Measurements from ENCODE around the gene ERICH6. TPM values are rescaled to one million over a fixed set of nuclear protein-coding genes. Genes with fewer than 3 reads are reported as not detected.

The ERICH6 gene
- total RNA-seq, 1 donor from 2014 or later, result not detected

- no peak for TF ChIP-seq CTCF (IDR thresholded peaks at IDR 0.05)
- Mint-ChIP-seq H3K27me3 (ENCODE audit: low read depth) (no peaks in the 10 kb centered on the region), H3K4me1 (ENCODE audit: low read depth) (peaks cover 74% of the 10 kb centered on the region), H3K27ac (ENCODE audit: unreplicated experiment) (peak overlapping the region; percentile 55), H3K36me3 (ENCODE audit: low read depth) (peaks cover 10% of the 10 kb centered on the region), H3K4me3 (ENCODE audit: unreplicated experiment) (no peak overlapping the region), H3K9me3 (ENCODE audit: low read depth) (no peaks in the 10 kb centered on the region)
- DNase-seq (ENCODE audit: low spot score), result no peak
Measured at GRCh38 chr3:150742679-150743078, 39.0 kb upstream of the ERICH6 start.

- H3K27ac Mint-ChIP-seq (ENCODE audit: unreplicated experiment), result peak overlapping the region; percentile 55
- no peak for DNase-seq (ENCODE audit: low spot score)
- no peak for TF ChIP-seq CTCF (IDR thresholded peaks at IDR 0.05)
- peaks cover 68% of the 10 kb centered on the region for H3K4me1 Mint-ChIP-seq (ENCODE audit: low read depth)
- no peaks in the 10 kb centered on the region for H3K27me3 Mint-ChIP-seq (ENCODE audit: low read depth)
- H3K9me3 Mint-ChIP-seq (ENCODE audit: low read depth), result no peaks in the 10 kb centered on the region
- peaks cover 12% of the 10 kb centered on the region for H3K36me3 Mint-ChIP-seq (ENCODE audit: low read depth)
- H3K4me3 Mint-ChIP-seq (ENCODE audit: unreplicated experiment), result no peak overlapping the region
Measured at GRCh38 chr3:150742141-150742523, 38.4 kb upstream of the ERICH6 start.

GRCh38 chr3:150741497-150742140 lies 37.9 kb upstream of the ERICH6 start:
- no peaks in the 10 kb centered on the region for H3K27me3 Mint-ChIP-seq (ENCODE audit: low read depth)
- H3K27ac Mint-ChIP-seq (ENCODE audit: unreplicated experiment), result no peak overlapping the region
- peaks cover 63% of the 10 kb centered on the region for H3K4me1 Mint-ChIP-seq (ENCODE audit: low read depth)
- H3K4me3 Mint-ChIP-seq (ENCODE audit: unreplicated experiment), result no peak overlapping the region
- TF ChIP-seq CTCF (IDR thresholded peaks at IDR 0.05), result no peak
- peaks cover 12% of the 10 kb centered on the region for H3K36me3 Mint-ChIP-seq (ENCODE audit: low read depth)
- no peak for DNase-seq (ENCODE audit: low spot score)
- no peaks in the 10 kb centered on the region for H3K9me3 Mint-ChIP-seq (ENCODE audit: low read depth)

- Mint-ChIP-seq H3K4me1 (ENCODE audit: low read depth) (peaks cover 56% of the 10 kb centered on the region), H3K9me3 (ENCODE audit: low read depth) (no peaks in the 10 kb centered on the region), H3K27me3 (ENCODE audit: low read depth) (no peaks in the 10 kb centered on the region), H3K27ac (ENCODE audit: unreplicated experiment) (no peak overlapping the region), H3K4me3 (ENCODE audit: unreplicated experiment) (no peak overlapping the region), H3K36me3 (ENCODE audit: low read depth) (peaks cover 12% of the 10 kb centered on the region)
- no peak for TF ChIP-seq CTCF (IDR thresholded peaks at IDR 0.05)
- DNase-seq (ENCODE audit: low spot score), result no peak
Measured at GRCh38 chr3:150740733-150741496, 37.2 kb upstream of the ERICH6 start.

- Mint-ChIP-seq H3K4me3 (ENCODE audit: unreplicated experiment) (no peak overlapping the region), H3K4me1 (ENCODE audit: low read depth) (peaks cover 49% of the 10 kb centered on the region), H3K9me3 (ENCODE audit: low read depth) (no peaks in the 10 kb centered on the region), H3K36me3 (ENCODE audit: low read depth) (peaks cover 12% of the 10 kb centered on the region), H3K27me3 (ENCODE audit: low read depth) (no peaks in the 10 kb centered on the region), H3K27ac (ENCODE audit: unreplicated experiment) (no peak overlapping the region)
- no peak for TF ChIP-seq CTCF (IDR thresholded peaks at IDR 0.05)
- no peak for DNase-seq (ENCODE audit: low spot score)
Measured at GRCh38 chr3:150739877-150740645, 36.3 kb upstream of the ERICH6 start.
